ENCODE results near the gene MRC1. TPM values are rescaled to one million over a fixed set of nuclear protein-coding genes. Genes with fewer than 3 reads are reported as not detected.

MRC1 gene
- total and polyA plus RNA-seq, 9 of the 15 experiments (the other 6 are each of a cell fraction or from before 2014, with no cell fraction given), result 0.01 to 0.20 (median 0.03) TPM; not detected in 5

DNA sequence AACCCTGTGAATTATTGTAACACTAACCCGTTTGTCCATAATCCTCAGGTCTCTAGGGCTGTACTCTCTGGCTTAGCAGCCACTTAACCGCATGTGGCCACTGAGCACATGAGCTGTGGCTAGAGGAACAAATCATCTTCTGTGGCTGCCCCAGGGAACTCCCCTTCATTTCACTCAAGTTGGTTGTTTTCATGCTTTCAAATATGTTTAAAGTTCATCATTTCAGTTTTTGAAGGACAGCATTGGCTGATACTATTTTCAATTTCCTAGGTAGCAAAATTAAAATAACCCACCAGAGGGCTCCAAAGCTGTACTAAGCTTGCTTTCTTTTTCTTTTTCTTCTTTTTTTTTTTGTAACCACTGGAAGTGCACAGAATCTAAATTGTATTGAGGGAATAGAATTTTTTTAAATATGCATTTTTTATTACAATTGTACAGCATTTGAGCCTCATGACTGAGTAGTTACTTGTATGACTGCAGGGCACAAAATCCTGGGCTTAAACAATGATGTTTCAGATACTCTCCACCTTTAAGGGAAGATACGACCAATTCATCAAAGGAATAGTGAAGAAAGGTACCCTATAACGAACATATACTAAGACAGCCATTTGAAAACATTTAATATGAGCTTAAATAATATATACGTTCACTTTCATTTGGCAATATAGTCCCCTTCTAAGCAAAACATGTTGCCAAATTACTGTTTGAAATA, 38.6 kb downstream of the MRC1 start (continued):
- TF ChIP-seq, protein P1, sequence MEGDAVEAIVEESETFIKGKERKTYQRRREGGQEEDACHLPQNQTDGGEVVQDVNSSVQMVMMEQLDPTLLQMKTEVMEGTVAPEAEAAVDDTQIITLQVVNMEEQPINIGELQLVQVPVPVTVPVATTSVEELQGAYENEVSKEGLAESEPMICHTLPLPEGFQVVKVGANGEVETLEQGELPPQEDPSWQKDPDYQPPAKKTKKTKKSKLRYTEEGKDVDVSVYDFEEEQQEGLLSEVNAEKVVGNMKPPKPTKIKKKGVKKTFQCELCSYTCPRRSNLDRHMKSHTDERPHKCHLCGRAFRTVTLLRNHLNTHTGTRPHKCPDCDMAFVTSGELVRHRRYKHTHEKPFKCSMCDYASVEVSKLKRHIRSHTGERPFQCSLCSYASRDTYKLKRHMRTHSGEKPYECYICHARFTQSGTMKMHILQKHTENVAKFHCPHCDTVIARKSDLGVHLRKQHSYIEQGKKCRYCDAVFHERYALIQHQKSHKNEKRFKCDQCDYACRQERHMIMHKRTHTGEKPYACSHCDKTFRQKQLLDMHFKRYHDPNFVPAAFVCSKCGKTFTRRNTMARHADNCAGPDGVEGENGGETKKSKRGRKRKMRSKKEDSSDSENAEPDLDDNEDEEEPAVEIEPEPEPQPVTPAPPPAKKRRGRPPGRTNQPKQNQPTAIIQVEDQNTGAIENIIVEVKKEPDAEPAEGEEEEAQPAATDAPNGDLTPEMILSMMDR (IDR thresholded peaks at IDR 0.05 in 2 of 3, conservative IDR thresholded peaks at IDR 0.05 in 1 of 3; ENCODE audit: insufficient read depth in 2 of 3, low read depth in 1 of 3, low read length in 3 of 3), result peak; percentile 36 to 63 (median 39); a peak in 4 of 6 replicates
- TF ChIP-seq SMC3 (conservative IDR thresholded peaks at IDR 0.05; ENCODE audit: insufficient read depth, low read depth, low read length) (0 out of 2 replicates have a peak, but pooled peaks have one; percentile 22), CBX8 (IDR thresholded peaks at IDR 0.05; ENCODE audit: borderline replicate concordance, extremely low read depth, low read depth, low read length, poor library complexity, severe bottlenecking) (no peak)

DNA sequence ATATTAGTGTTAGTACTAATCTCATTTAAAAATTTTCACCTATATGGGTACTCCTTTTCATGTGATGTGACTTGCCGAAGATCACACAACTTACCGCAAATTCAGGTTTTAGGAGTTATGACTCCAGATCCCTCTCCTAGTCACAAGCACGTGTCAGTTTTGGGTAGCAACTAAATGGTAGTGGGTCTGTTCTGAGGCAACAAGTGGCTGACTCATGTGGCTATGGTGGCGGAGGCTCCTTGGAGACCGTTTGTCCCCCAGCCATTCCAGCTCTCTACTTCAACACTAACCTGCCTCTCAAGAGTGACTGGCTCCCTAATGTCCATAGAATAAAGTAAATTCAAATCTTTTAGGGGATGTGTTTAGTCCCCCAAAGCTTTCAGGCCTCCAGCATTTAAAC, 39.5 kb downstream of the MRC1 start:
- intact Hi-C loops (cut with micrococcal nuclease) (loop anchor here (2.0 to 10.0 kb wide), 2 partner anchors 244 to 366 kb away; no protein-coding TSS in a partner anchor), in situ Hi-C loops (cut with MboI) (no loop called here)
- Histone ChIP-seq H3K4me1 (replicated peaks in 1 of 2; ENCODE audit: control insufficient read depth in 2 of 2, insufficient read depth in 2 of 2, low read length in 2 of 2) (no peaks in the 10 kb centered on the region), H3K9me3 (replicated peaks; ENCODE audit: control insufficient read depth, insufficient read depth, low read depth, low read length) (no peaks in the 10 kb centered on the region), H3K9ac (ENCODE audit: insufficient read depth in 1 of 2, low read depth in 2 of 2, low read length in 2 of 2) (no peak overlapping the region), H3K4me3 (no peak overlapping the region), H3K4me2 (ENCODE audit: insufficient read depth, low read length) (no peak overlapping the region), H3K79me2 (ENCODE audit: control insufficient read depth, insufficient read depth, low read length) (no peaks in the 10 kb centered on the region), H3K9me1 (ENCODE audit: control insufficient read depth, insufficient read depth, low read length) (no peaks in the 10 kb centered on the region), H3K27ac (ENCODE audit: extremely low read depth, low read depth, low read length) (no peak overlapping the region), H3K27me3 (ENCODE audit: control insufficient read depth in 2 of 2, insufficient read depth in 2 of 2, low read length in 2 of 2) (peaks cover 0 to 6% of the 10 kb centered on the region in 2 experiments; a peak in 4 of 5 replicates), H3K36me3 (ENCODE audit: control insufficient read depth, insufficient read depth, low read length) (no peaks in the 10 kb centered on the region), H4K20me1 (replicated peaks; ENCODE audit: control insufficient read depth, insufficient read depth, low read length) (no peaks in the 10 kb centered on the region), H2AFZ (ENCODE audit: low read depth, low read length) (no peak overlapping the region)
- CTCF ChIA-PET (ENCODE audit: low intra/inter-chr PET ratio), result no interaction called here
- 14% methylated on average over 5 of the region's 5 CpGs for WGBS (ENCODE audit: insufficient coverage, low coverage, missing lambda C conversion rate)
- no TSS peak for BruUV-seq (replicated peaks)
- POLR2A ChIA-PET, result no interaction called here
- DNase-seq (ENCODE audit: extremely low read depth in 1 of 4, low spot score in 3 of 4) (no peak), FAIRE-seq (peak; percentile 51), ATAC-seq (no peak)
- TF ChIP-seq TCF7L2 (IDR thresholded peaks at IDR 0.05; ENCODE audit: low read depth, low read length) (no peak), U2AF2 (optimal IDR thresholded peaks at IDR 0.05; ENCODE audit: low read depth, low read length) (no peak)
- TF ChIP-seq, protein P2, sequence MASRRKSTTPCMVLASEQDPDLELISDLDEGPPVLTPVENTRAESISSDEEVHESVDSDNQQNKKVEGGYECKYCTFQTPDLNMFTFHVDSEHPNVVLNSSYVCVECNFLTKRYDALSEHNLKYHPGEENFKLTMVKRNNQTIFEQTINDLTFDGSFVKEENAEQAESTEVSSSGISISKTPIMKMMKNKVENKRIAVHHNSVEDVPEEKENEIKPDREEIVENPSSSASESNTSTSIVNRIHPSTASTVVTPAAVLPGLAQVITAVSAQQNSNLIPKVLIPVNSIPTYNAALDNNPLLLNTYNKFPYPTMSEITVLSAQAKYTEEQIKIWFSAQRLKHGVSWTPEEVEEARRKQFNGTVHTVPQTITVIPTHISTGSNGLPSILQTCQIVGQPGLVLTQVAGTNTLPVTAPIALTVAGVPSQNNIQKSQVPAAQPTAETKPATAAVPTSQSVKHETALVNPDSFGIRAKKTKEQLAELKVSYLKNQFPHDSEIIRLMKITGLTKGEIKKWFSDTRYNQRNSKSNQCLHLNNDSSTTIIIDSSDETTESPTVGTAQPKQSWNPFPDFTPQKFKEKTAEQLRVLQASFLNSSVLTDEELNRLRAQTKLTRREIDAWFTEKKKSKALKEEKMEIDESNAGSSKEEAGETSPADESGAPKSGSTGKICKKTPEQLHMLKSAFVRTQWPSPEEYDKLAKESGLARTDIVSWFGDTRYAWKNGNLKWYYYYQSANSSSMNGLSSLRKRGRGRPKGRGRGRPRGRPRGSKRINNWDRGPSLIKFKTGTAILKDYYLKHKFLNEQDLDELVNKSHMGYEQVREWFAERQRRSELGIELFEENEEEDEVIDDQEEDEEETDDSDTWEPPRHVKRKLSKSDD (conservative IDR thresholded peaks at IDR 0.05; ENCODE audit: low read length), result no peak
- TF ChIP-seq, protein P3, sequence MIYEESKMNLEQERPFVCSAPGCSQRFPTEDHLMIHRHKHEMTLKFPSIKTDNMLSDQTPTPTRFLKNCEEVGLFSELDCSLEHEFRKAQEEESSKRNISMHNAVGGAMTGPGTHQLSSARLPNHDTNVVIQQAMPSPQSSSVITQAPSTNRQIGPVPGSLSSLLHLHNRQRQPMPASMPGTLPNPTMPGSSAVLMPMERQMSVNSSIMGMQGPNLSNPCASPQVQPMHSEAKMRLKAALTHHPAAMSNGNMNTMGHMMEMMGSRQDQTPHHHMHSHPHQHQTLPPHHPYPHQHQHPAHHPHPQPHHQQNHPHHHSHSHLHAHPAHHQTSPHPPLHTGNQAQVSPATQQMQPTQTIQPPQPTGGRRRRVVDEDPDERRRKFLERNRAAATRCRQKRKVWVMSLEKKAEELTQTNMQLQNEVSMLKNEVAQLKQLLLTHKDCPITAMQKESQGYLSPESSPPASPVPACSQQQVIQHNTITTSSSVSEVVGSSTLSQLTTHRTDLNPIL (CRISPR knock-in tag; IDR thresholded peaks at IDR 0.05), result no peak
- TF ChIP-seq, protein P4, sequence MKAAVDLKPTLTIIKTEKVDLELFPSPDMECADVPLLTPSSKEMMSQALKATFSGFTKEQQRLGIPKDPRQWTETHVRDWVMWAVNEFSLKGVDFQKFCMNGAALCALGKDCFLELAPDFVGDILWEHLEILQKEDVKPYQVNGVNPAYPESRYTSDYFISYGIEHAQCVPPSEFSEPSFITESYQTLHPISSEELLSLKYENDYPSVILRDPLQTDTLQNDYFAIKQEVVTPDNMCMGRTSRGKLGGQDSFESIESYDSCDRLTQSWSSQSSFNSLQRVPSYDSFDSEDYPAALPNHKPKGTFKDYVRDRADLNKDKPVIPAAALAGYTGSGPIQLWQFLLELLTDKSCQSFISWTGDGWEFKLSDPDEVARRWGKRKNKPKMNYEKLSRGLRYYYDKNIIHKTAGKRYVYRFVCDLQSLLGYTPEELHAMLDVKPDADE (conservative IDR thresholded peaks at IDR 0.05; ENCODE audit: control insufficient read depth, low read depth, low read length), result no peak

Data from K562 (cell line).